Measurements from ENCODE around the gene NUP214. TPM values are rescaled to one million over a fixed set of nuclear protein-coding genes. Genes with fewer than 3 reads are reported as not detected.

NUP214 gene
- total RNA-seq: 8.6 and 8.7 TPM in 2 replicates

DNA sequence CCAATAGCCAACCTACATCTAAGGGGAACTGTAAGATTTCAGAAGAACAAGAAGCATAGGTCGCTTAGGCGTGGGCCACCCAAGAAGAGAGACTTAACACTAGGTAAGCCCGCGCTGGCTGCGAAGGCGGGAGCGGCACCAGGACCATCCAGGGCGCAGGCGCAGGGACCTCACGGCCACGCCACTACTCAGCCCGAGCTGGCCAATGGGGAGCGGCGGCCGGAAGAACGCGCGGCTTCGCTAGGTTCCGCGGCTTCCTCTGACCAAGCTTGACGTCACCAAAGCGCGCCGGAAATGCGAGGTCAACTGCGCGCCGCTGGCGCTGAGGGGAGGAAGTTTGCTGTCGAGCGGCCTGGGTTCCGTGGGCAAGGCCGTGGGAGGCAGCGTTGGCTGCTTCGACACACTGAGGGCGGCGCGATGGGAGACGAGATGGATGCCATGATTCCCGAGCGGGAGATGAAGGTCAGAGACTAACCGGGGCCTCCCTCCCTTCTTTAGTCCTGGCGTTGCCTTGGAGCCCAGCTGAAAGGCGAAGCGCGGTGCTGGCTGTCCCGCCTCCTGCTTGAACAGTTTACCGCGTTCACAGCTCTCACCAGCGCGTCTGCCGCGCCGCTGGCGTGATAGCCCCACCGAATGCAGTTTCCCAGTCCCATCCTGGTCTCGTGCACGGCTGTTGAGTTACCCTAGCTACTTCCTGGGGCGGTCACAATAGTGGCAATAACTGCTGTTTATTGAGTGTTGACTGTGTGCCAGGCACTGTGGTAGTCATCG lies at the start of gene NUP214:
Gene NUP214, plus strand, starts transcription at position 299 of the 771 bp plus-strand sequence. Its CDS starts 119 bp downstream, at position 418.

DNA sequence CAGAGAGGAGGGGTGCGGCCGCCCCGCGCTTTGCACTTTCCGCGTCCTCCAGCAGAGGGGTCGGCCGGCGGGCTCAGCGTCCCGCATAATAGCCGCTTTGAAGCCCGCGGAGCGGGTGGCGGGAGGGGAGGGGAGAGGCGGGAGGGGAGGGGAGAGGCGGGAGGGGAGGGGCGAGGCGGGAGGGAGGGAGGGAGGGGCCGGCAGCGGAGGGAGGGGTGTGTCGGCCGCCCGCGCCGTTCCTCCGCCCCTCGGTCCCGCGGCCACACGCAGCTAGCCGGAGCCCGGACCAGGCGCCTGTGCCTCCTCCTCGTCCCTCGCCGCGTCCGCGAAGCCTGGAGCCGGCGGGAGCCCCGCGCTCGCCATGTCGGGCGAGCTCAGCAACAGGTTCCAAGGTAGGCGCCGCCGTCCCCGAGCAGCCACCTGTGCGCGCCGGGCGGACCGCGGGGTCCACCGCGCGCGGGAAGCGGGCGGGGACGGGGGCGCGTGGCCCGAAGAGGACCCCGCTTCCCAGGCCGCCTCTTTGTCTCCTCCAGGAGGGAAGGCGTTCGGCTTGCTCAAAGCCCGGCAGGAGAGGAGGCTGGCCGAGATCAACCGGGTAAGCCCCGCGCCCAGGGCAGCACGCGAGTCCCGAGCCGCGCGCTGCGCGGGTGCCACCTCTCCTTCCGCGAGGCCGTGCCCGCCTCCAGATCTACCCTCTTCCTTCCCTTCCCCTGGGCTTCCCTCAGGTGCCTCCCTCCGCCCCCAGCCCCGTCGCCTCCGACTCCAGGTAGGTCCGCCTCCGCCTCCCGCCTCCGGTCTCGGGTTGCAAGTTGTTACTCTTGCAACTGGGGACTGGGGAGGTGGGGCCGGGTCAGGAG lies 28.9 kb upstream of the NUP214 start, which contains the start of gene AIF1L:
Gene AIF1L, plus strand, starts transcription at position 263 of the 857 bp plus-strand sequence. Its CDS starts 99 bp downstream, at position 362.

DNA sequence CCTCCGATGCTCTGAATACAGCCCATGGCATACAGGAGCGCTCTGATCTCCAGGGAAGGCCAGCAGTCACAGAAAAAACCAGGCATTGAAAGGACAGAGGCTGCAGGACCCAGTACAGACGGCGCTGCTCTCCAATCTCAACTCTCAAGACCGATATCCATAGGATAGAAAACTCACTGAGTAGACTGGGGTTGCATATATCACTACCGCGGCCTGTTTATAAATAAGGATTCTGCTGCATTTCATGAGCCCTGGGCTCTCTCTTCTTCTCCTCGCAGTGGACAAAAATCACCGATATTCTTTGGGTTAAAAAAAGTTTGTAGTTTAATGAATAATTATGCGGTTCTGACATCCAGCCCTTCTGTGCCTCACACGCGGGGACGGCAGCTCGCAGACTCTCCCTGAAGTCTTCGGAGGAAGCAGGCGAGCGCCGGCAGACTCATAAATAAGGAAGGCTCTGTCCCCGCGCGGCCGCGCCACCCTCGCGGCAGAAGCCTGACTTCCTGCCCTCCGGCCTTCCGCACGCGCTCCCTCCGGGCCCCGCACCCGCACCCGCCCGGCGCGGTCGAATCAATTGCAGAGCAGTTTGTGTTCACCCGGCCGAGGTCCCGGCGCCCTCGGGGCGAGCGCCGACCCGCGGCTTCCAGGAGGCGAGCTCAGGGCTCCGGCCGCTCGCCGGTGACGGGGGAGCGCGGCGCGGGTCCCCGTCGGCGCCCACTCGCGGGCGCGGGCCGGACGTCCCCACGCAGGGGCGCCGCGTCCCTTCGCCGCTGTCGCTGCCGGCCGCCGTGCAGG lies 150.9 kb downstream of the NUP214 start, which contains the start of gene FAM78A:
Gene FAM78A, minus strand, starts transcription at position 417 of the 795 bp plus-strand sequence. Its CDS starts 331 bp downstream, at position 86.

Other genes starting within 250 kb of the NUP214 start
- gene QRFP, start 228.8 kb upstream of the NUP214 start, total RNA-seq: not detected in 2 replicates
- gene FIBCD1, start 186.3 kb upstream of the NUP214 start, total RNA-seq: 3.3 and 3.4 TPM in 2 replicates
- gene LAMC3, start 116.4 kb upstream of the NUP214 start, total RNA-seq: under 0.01 TPM in 2 replicates
- 0.56 and 0.58 TPM in 2 replicates for gene AIF1L, start 29.1 kb upstream of the NUP214 start, total RNA-seq
- gene FAM78A, start 150.9 kb downstream of the NUP214 start, total RNA-seq: 0.85 and 1.2 TPM in 2 replicates
- gene PLPP7, start 164.1 kb downstream of the NUP214 start, total RNA-seq: 16.9 and 19.4 TPM in 2 replicates

Data from regular cardiac myocyte (primary cell).